ENCODE measurements around the gene ZNF555.
A peak's percentile ranks its signal among the peaks of the same experiment; 100 is the strongest.
"Not testable (repeated sequence)": the region's sequence is repeated elsewhere in the genome, so short reads cannot be mapped to it uniquely, and the experiment has no call there.

The ZNF555 gene

DNA sequence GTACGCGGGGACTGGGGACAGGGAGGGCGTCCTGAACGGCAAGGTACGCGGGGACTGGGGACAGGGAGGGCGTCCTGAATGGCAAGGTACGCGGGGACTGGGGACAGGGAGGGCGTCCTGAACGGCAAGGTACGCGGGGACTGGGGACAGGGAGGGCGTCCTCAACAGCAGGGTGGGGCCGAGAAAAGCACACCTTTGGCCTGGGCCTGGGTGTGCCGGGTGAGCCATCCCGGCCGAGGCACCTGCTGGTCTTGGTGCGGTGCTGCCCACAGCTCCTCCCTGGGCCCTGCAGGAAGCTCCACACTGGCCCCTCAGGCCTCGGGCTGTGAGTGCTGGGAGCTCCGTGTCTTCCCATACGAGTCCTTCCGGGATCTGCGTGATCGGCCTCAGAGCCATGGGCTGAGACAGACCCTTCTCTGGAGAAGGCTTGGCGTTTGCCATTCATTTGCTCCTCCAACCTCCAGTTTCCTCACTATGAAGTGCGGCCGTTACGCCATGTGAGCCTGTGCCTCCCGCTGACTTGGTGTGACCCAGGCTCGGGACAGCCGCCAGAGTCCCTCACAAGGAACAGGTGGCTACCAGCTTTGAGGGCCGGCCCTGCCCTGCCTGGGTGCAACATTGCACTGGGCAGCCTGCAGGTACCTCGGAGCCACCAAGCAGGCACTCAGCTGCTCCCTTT, 29.4 kb upstream of the ZNF555 start:
- intact Hi-C loops (cut with micrococcal nuclease): no loop called here
- Mint-ChIP-seq H3K4me1 (ENCODE audit: low read depth) (no peaks in the 10 kb centered on the region), H3K4me3 (no peak overlapping the region), H3K27me3 (no peaks in the 10 kb centered on the region), H3K36me3 (ENCODE audit: low read depth) (peaks cover 78% of the 10 kb centered on the region), H3K27ac (no peak overlapping the region), H3K9me3 (no peaks in the 10 kb centered on the region)

DNA sequence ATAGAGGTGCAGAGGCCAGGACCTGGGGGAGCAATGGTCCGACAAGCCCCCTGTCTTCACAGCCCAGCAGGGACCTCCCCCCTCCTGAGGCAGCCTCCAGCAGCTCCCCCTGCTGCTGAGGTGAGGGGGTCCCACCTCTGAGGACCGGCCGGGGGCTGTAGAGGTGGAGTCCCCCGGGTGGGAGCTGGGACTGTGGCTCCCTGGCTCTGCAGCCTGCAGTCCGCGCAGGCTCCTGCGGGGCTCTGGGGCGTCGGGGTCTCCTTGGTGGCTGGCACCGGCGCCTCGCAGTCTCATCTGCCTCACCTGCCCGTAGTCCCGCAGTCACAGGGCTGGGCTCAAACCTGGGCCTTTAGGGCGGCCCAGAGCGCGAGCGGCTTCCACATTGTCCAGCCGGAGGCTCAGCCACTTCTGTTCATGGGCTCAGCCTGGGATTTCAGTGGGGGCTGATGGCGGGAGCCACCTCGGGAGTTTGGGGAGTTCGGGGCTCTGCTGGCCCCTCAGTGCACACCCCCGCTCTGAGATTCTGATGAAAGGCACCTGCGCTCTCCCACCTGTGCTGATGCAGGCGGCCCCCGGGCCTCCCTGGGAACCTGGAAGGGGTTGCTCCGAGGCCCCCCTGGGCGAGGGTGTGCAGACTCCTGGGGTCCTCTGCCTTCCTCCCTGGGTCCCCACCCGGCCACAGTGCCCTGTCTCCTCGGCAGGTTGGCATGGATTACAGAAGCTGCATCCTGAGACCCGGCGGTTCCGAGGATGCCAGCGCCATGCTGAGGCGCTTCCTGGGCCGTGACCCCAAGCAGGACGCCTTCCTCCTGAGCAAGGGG, 28.7 kb upstream of the ZNF555 start:
- intact Hi-C loops (cut with micrococcal nuclease): no loop called here
- Mint-ChIP-seq H3K27ac (no peak overlapping the region), H3K36me3 (ENCODE audit: low read depth) (peaks cover 70% of the 10 kb centered on the region), H3K9me3 (no peaks in the 10 kb centered on the region), H3K4me1 (ENCODE audit: low read depth) (no peaks in the 10 kb centered on the region), H3K27me3 (no peaks in the 10 kb centered on the region), H3K4me3 (no peak overlapping the region)

DNA sequence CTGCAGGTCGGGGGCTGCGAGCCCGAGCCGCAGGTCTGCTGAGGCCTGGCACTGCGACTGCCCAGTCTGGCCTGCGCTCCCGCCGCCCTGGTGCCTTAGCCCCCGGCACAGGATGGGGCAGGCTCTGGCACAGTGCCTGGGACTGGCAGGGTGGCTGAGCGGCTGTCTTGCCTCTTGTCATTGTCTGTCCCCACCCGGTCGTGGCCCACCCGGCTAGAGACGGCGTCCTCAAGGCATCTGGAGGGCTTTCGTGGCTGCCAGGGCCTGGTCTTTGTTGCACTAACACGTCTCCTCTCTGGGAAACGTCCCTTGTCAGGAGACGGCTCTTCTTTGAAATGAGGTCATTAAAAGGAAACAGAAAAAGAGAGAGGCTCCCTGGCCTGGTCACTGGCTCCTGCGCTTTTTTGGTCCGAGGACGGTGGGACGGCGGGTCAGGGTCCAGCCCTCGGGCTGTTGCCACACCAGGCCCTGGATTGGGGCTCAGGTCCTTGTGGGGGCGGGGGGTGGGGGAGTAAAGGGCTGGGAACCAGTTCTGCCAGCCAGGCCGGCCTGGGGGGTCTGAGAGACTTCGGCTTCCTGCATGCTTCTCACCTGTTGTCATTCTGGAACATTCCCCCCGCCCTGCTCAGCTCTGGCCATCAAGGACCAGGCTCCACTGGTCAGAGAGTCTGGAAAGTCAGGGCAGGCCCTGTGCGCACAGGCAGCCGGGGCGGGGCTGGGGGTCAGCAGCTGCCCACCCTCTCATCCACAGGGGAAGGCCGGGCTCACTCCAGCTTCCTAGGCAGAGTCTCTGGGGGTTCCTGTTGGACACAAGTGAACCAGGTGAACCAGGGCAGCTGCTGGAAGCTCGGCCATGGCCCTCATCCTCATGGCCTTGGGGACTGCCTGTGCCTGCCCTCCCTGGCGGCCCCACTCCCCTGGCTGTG, 27.8 kb upstream of the ZNF555 start:
- Mint-ChIP-seq H3K36me3 (ENCODE audit: low read depth) (peaks cover 62% of the 10 kb centered on the region), H3K4me1 (ENCODE audit: low read depth) (peaks cover 3% of the 10 kb centered on the region), H3K27ac (no peak overlapping the region), H3K4me3 (no peak overlapping the region), H3K9me3 (no peaks in the 10 kb centered on the region), H3K27me3 (no peaks in the 10 kb centered on the region)
- intact Hi-C loops (cut with micrococcal nuclease): no loop called here

DNA sequence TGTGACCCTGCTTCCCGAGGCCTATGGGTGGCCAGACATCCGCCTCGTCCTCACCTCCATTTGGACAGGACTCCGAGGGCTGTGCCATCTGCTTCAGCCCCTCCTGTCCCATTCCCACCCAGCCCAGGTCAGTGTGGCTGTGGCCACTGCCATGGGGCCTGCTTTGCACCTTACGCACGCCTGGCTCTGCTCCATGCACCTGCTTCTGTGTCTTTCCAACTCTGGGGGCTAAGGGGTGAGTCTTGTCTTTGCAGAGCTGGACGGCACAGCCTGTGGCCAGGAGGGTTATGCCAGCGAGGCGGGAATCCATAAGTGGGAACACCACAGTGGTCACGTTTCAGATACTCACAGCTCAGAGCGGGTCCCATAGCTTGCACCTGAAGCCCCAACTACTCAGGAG, 26.8 kb upstream of the ZNF555 start:
- Mint-ChIP-seq H3K4me3 (no peak overlapping the region), H3K36me3 (ENCODE audit: low read depth) (peaks cover 52% of the 10 kb centered on the region), H3K27ac (no peak overlapping the region), H3K4me1 (ENCODE audit: low read depth) (peaks cover 5% of the 10 kb centered on the region), H3K27me3 (no peaks in the 10 kb centered on the region), H3K9me3 (no peaks in the 10 kb centered on the region)
- intact Hi-C loops (cut with micrococcal nuclease): no loop called here

DNA sequence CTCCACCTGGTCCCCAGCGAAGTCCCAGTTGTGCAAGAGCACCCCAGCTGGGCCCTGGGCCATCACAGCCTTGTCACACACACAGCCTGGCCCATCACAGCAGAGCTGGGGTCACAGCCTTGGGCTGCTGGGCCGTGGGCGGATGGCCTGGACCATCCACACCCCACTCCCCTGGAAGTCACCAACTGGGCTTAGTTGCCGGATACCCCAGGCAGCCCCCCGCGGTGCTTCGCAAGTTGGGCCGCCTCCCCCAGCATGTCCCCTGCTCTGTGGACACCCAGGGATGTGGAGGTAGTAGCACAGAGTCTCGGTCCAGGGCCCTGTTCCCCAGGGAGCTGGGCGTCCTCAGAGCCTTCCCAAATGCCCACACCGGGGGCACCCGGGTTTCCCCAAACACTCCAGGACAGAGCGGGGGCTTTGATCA, 26.1 kb upstream of the ZNF555 start:
- Mint-ChIP-seq H3K27ac (no peak overlapping the region), H3K9me3 (no peaks in the 10 kb centered on the region), H3K36me3 (ENCODE audit: low read depth) (peaks cover 44% of the 10 kb centered on the region), H3K4me3 (no peak overlapping the region), H3K4me1 (ENCODE audit: low read depth) (peaks cover 7% of the 10 kb centered on the region), H3K27me3 (no peaks in the 10 kb centered on the region)
- intact Hi-C loops (cut with micrococcal nuclease): no loop called here

DNA sequence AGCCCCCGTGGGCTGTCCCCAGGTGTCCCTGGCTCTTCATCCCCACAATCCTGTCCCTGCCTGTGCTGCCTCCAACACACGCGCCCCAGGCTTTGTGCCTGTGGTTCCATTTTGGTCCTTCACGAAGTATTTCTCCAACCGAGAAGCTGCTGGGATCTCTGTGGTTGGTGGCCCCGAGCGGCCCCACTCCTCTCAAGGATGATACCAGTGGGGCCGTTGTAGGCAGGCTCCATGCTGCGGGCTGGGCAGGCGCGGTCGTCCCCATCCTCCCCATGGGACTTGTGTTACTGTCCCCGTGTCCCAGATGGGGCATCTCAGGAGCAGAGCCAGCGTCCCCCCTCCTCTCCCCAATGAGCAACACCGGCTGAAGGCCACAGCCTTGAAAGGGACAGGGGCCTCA, 25.4 kb upstream of the ZNF555 start:
- intact Hi-C loops (cut with micrococcal nuclease): no loop called here
- peaks cover 2% of the 10 kb centered on the region for H3K27me3 Mint-ChIP-seq
- peaks cover 37% of the 10 kb centered on the region for H3K36me3 Mint-ChIP-seq (ENCODE audit: low read depth)
- no peak overlapping the region for H3K4me3 Mint-ChIP-seq
- H3K27ac Mint-ChIP-seq: no peak overlapping the region
- no peaks in the 10 kb centered on the region for H3K9me3 Mint-ChIP-seq
- peaks cover 14% of the 10 kb centered on the region for H3K4me1 Mint-ChIP-seq (ENCODE audit: low read depth)

DNA sequence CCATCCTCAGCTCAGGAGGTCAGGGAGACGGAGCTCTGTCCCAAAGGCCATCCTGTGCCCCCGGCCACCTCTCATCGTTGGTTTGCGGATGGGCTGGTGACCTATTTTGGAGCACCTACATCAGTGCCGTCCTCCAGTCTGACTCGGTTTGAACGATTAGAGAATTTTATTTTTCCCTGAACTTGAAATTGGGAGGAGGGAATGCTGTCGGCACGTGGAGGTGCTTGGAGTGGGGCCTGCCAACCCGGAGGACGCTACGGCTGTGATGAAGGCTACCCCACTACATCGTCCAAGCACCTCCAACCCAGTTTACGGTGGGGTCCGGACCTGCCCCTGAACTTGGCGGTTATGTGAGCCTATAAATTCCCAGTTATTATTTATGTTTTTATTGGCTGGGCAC, 24.6 kb upstream of the ZNF555 start:
- H3K4me3 Mint-ChIP-seq: no peak overlapping the region
- H3K4me1 Mint-ChIP-seq (ENCODE audit: low read depth): peaks cover 17% of the 10 kb centered on the region
- no peak overlapping the region for H3K27ac Mint-ChIP-seq
- peaks cover 3% of the 10 kb centered on the region for H3K27me3 Mint-ChIP-seq
- peaks cover 30% of the 10 kb centered on the region for H3K36me3 Mint-ChIP-seq (ENCODE audit: low read depth)
- intact Hi-C loops (cut with micrococcal nuclease): no loop called here
- no peaks in the 10 kb centered on the region for H3K9me3 Mint-ChIP-seq

DNA sequence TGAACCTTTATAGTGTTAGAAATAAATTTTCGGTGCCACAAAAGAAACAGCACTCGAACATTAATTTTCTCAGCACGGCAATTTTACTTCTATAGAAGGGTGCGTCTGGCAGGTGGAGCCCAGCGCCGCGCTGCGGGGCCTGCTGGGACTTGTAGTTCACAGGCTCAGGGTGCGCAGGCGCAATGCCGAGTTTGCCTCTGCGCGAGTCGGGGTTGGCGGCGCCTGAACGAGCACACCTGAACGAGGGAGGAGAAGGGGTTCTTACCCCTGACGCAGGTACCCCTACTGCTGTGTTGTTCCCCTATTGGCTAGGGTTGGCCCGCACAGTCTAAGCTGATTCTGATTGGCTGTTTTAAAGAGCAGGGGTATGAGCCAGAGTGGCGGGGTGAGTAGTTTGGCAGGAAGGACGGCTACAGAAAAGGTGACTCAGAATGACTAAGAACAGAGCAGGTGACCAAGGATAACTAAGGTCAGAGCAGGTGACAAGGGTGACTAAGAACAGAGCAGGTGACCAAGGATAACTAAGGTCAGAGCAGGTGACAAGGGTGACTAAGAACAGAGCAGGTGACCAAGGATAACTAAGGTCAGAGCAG, 23.9 kb upstream of the ZNF555 start:
- intact Hi-C loops (cut with micrococcal nuclease); H3K9me3 Mint-ChIP-seq; H3K27ac Mint-ChIP-seq; H3K27me3 Mint-ChIP-seq; H3K4me3 Mint-ChIP-seq: not testable (repeated sequence)
- Mint-ChIP-seq H3K4me1 (ENCODE audit: low read depth) (peaks cover 17% of the 10 kb centered on the region), H3K36me3 (ENCODE audit: low read depth) (peaks cover 23% of the 10 kb centered on the region)

DNA sequence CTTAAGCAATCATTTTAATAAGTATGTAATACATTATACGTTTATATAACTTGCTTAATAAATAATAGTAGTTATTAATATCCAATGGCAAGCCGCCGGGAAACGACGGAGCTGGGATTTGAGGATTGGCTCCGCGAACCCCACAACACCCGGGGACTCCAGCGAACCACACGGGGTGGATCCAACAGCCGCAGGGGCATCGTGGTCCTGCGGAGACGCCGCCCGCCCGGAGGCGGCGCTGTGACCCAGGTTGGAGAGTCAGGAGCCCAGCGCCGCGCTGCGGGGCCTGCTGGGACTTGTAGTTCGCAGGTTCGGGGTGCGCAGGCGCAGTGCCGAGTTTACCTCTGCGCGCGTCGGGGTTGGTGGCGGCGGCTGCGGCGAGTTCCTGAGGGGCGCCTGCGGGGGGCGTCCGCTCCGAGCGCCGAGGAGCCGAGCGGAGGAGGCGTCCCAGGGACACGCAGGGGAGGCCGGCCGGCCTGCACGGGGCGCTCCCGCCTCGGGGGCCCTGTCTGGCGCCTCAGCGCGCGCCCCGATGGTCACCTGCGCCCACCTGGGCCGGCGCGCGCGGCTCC, 21.6 kb upstream of the ZNF555 start, which contains the start of gene ZNF554:
ZNF554 (plus strand) TSS at position 329 of the 572 bp plus-strand sequence; CDS start at position 533, 204 bp downstream.
- no peaks in the 10 kb centered on the region for H3K9me3 Mint-ChIP-seq
- peak within 1 kb of the TSS; percentile 75 for H3K27ac Mint-ChIP-seq
- intact Hi-C loops (cut with micrococcal nuclease): loop anchor here (2.0 kb wide), 1 partner anchor 19 kb away; no protein-coding TSS in a partner anchor
- H3K36me3 Mint-ChIP-seq (ENCODE audit: low read depth): peaks cover 6% of the 10 kb centered on the region
- H3K27me3 Mint-ChIP-seq: peaks cover 3% of the 10 kb centered on the region
- H3K4me1 Mint-ChIP-seq (ENCODE audit: low read depth): peaks cover 17% of the 10 kb centered on the region
- peak within 1 kb of the TSS; percentile 84 for H3K4me3 Mint-ChIP-seq

DNA sequence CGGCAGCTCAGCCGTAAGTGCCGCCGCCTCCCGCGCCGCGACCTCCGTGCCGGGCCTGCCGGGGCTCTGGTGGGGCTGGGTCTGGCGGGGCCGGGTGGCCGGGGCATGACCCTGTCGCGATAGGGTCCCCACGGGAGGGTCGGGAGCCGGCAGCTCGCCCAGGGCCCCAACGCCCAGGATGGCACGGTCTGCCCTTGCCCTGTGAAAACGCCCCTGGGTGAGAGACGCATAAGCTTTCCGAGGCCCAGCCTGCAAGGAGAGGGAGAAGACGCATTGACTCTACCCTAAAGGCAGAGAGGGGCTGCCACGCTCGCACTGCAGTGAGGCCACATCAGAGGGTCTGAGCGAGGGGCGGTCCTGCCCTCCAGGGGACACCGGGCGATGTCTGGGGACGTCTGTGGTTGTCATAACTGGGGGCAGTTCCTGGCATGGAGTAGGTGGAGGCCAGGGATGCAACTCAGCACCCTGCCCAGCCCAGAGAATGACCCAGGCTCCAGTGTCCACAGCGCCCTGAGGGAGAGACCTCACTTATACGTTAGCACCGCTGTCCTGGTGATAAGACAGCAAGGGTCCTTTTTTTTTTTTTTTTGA, 21.1 kb upstream of the ZNF555 start:
- Mint-ChIP-seq H3K27ac (peak overlapping the region; percentile 75), H3K27me3 (peaks cover 3% of the 10 kb centered on the region), H3K36me3 (ENCODE audit: low read depth) (peaks cover 6% of the 10 kb centered on the region), H3K9me3 (peaks cover 1% of the 10 kb centered on the region), H3K4me3 (peak overlapping the region; percentile 75), H3K4me1 (ENCODE audit: low read depth) (peaks cover 17% of the 10 kb centered on the region)
- intact Hi-C loops (cut with micrococcal nuclease): no loop called here

DNA sequence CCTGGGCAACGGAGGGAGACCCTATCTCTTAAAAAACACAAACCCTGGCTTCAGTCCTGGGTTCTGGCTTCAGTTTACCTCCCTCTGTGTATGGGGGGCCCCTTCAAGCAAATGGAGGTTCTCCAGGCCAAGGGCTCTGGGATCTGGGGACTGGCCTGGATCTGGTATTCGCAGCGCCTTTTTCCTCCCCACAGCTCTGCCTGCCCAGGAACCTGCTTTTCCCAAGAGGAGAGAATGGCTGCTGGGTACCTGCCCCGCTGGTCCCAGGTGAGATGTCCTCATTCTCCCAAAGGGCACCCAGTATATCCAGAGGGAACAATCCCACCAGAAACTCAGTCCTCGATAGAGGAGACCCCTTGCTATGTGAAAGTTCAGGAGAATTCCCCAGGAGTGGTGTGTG, 18.4 kb upstream of the ZNF555 start:
- no peak overlapping the region for H3K4me3 Mint-ChIP-seq

DNA sequence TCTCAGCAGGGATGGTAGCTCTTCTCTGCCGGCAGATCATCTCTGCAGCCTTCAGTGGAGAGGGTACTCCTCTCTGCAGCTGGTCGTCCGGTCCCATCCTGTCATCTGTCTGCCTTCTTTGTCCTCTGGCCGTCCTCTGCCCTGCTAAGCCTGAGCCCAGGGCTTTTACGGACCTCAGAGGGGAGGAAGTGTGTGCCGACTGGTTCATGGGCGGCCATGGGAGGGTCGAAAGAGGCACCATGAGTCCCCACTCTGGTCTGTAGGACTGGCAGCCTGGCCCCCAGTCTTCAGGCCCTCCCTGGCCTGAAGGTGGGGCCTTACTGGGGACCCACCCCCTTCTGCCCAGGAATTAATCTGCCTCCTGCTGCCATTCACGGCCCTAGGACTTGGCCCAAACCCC, 17.6 kb upstream of the ZNF555 start:
- no peak overlapping the region for H3K27ac Mint-ChIP-seq
- H3K27me3 Mint-ChIP-seq: peaks cover 3% of the 10 kb centered on the region
- intact Hi-C loops (cut with micrococcal nuclease): no loop called here
- no peak overlapping the region for H3K4me3 Mint-ChIP-seq
- peaks cover 19% of the 10 kb centered on the region for H3K36me3 Mint-ChIP-seq (ENCODE audit: low read depth)
- H3K4me1 Mint-ChIP-seq (ENCODE audit: low read depth): peaks cover 13% of the 10 kb centered on the region
- peaks cover 26% of the 10 kb centered on the region for H3K9me3 Mint-ChIP-seq

More for the DNA sequence above, 18.4 kb upstream of the ZNF555 start:
- no peak overlapping the region for H3K27ac Mint-ChIP-seq
- peaks cover 17% of the 10 kb centered on the region for H3K4me1 Mint-ChIP-seq (ENCODE audit: low read depth)
- H3K36me3 Mint-ChIP-seq (ENCODE audit: low read depth): peaks cover 12% of the 10 kb centered on the region
- H3K27me3 Mint-ChIP-seq: peaks cover 3% of the 10 kb centered on the region
- peaks cover 18% of the 10 kb centered on the region for H3K9me3 Mint-ChIP-seq
- intact Hi-C loops (cut with micrococcal nuclease): no loop called here

DNA sequence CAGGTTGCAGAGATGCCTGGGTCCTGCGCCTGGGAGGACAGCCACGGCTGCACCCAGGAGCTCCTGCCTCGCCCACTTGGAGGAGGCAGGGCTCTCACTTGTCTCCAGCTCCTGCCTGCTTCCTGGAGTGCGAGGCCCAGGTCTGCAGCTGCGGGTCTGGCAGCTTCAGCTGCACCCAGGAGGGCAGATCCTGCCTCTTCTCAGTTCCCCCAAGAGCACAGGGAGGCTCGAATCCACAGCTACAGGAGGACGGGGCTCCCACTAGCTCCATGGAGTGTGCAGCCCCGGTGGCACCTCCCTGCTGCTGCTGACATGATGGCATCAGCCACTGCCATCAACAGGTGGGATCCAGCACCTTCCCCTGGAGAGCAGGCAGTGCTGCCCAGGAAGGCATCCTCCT, 17.1 kb upstream of the ZNF555 start:
- Mint-ChIP-seq H3K27ac (no peak overlapping the region), H3K36me3 (ENCODE audit: low read depth) (peaks cover 21% of the 10 kb centered on the region), H3K27me3 (peaks cover 3% of the 10 kb centered on the region), H3K4me3 (no peak overlapping the region), H3K4me1 (ENCODE audit: low read depth) (peaks cover 12% of the 10 kb centered on the region), H3K9me3 (peaks cover 31% of the 10 kb centered on the region)
- intact Hi-C loops (cut with micrococcal nuclease): no loop called here
